ENCODE data around the gene RSRP1.
"Not testable (repeated sequence)": the region's sequence is repeated elsewhere in the genome, so short reads cannot be mapped to it uniquely, and the experiment has no call there.

The RSRP1 gene

DNA sequence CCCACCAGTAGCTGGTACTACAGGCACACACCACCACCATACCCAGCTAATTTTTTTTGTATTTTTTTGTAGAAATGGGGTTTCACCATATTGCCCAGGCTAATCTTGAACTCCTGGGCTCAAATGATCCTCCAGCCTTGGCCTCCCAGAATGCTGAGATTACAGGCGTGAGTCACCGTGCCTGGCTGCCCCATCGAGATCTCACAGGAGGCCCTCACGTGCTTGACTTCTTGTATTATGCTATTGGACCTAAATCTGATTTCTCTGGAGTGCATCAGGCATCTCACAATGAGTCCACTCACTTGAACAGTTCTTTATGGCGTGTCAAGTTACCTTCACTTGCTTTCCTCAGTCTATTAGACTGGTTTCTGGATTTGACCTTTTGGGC lies 9.3 kb upstream of the RSRP1 start:
- DNase-seq: no peak

DNA sequence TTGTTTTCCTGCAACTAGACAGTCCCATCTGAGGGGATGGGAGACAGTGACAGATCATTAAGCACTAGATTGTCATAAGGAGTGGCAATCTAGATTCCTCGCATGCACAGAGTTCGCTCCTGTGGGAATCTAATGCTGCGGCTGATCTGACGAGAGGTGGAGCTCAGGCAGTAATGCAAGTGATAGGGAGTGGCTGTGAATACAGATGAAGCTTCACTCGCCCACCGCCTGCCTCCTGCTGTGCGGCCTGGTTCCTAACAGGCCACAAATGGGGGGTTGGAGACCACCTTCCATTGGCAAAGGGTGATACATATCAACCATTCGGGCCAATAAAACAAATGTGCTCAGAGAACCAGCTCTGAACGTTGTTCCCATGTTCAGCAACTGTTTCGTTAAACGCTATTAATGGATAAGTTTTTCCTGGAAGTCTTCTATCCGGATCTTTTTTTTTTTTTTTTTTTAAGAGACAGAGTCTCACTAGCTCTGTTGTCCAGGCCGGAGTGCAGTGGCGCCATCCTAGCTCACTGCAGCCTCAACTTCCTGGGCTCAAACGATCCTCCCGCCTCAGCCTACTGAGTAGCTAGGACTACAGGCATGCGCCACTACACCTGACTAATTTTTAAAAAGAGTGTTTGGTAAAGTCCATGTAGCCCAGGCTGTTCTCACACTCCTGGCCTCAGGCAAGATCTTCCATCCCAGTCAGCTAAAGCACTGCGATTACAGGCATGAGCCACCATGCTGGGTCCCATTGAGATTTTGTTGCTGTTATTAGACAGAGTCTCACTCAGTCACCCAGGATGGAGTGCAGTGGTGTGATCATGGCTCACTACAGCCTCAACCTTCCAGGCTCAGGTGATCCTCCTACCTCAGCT lies 8.7 kb upstream of the RSRP1 start:
- no peak for DNase-seq

DNA sequence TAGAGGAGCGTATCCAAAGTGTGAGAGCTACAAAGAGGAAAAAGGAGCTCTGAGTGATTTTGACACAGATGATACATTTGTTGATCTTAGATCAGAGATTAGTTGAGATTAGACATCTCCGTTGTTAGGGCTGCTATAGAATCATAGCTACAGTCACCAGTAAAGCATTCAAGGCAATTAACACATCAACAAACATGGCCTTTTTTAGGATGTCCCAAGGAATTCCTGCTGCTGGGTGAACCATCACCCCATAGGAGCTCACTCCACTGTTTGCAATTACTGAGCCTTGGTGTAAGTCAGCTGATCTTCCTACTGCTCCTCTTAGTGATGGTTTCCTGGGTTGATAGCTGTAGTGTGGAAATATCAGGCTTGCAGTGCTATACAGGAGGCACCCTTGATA lies 6.7 kb upstream of the RSRP1 start:
- DNase-seq: peak; percentile 55

GRCh38 chr1:25247829-25248754 lies 838 bp upstream of the RSRP1 start:
- DNase-seq: no peak

DNA sequence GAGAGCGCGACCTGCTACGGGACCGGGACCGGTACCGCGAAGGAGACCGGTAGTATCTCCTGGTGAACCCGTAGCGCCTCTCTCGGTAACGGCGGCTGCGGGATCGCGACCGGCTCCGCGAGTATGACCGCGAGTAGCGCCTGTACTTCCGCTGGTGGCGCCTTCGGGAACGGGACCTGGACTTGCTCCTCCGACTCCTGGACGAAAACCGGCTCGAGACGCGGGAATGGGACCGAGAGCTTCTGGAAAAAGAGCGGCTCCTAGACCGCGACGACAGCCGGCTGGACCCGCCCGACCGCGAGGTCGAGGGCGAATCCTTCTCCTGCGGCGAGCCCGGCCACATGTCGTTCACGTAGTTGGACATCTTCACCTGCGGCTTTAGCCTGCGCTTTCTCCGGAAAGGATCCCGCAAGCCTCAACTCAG lies 642 bp downstream of the RSRP1 start:
- no peak for DNase-seq

DNA sequence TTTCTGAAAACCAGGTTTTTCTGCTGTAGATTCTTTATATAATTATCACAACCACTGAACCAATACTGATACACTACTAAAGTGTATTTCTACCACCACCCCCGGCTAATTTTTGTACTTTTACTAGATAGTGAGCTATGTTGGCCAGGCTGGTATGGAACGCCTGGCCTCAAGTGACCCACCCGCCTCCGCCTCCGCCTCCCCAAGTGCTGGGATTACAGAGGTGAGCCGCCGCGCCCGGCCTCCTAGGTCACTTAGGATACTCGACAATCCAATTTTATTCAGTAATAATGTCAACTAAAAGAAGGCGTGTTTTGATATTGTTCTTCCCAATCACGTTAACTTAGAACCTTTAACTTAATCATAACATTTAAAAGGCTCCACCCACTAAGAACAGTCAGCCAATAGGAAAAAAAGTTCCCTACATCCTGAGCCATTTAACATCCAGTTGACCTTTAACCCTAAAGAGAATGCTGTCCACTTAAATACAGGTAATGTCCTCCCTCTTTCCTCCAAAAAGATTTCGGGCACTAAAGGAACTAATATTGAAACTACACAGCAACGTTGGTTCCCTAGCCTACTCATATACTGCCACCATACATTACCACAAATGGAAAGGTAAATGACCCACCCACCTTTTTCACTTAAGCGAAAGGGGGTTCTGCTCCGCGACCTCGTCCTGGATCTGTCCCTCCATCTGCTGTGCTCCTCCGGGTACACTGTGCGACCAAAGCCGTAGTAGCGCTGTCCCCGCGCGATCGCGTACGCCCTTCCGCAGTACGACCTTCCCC lies 1.2 kb downstream of the RSRP1 start:
- DNase-seq: no peak

DNA sequence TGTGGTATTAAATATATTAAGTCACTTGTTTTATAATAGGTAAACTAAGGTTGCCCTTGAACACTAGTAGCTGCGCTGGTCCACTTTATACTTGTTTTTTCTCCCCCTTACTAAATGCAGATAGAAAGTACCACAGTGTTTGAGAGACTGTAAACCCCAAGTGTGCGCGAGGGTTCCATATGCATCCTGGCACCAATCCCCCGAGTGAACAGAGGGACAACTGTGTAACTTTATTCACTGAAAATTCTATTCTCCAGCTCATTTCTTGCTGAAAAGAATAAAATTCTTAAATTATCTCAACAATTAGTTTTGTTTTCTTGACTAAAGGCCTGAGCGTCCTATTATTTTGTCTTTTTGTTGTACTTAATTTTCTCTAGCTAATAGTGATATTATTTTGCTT lies 1.9 kb downstream of the RSRP1 start:
- DNase-seq: no peak

DNA sequence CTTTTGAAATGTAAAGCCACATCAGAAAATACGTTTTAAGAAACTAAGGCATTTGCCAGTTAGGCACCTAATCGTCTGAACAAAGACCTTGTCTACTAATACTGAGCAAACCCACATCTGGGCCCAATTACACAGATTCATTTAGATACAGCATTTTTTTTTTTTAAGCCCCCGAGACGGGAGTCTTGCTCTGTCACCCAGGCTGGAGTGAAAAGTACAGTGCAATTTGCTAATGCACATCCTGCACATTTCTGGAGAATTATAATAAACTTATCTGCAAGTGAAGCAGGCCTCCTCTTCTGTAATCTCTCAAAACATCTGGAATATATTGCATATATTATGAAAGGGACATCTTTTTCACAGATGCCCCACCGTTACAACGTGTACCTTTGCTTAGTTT lies 3.3 kb downstream of the RSRP1 start:
- DNase-seq: no peak

DNA sequence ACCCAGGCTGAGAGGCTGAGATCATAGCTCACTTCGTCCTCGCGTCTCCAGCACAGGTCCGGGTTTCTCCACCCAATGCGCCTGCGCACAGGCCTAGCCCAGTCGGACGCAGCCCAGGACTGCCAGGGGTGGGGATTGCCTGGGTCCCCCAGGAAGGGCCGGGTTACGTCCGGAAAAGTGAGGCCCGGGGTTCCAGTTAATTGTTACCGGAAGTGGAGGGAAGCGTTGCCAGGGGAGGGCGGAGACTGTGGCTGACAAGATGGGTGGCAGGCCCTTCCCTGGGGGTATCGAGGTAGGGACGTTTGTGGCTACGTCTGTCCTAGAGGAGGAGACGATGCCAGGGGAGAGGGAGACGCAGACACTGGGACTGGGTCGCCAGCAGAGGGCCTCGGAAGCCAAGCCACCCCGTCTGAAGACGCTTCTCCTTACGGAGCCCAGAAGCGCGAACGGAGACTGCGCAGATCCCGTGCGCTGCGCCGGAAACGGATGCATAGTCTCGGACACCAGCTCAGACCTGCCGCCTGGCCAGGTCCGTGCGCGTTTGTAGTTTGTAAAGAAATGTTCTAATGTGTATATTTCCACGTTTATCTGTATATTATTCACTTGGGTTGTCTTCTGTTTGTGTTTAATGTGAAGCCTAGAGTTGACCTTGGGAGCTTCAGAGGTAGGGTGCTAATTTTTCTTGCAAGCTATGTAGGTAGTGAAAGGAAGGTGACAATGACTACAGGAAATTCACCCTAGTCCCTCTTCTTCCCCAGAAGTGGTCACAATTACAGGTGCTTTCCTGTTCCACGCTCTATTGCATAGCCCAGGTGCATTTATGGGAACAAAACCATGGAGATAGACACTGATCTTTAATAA lies 7.3 kb downstream of the RSRP1 start:
- DNase-seq: peak; percentile 84

DNA sequence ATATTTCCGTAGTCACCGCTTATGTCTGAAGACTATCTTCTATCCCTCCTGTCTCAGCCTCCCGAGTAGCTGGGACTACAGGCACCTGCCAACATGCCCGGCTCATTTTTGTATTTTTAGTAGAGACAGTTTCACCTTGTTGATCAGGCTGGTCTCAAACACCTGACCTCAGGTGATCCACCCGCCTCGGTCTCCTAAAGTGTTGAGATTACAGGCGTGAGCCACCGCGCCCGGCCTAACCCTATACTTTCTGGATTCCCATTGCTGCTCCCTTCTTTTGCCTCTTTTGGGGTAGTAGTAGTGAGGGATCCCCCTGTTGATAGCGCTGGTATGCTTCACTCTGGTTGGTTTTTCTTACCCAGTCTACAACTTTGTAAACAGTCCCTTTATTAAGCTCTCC lies 9.2 kb downstream of the RSRP1 start:
- no peak for DNase-seq

DNA sequence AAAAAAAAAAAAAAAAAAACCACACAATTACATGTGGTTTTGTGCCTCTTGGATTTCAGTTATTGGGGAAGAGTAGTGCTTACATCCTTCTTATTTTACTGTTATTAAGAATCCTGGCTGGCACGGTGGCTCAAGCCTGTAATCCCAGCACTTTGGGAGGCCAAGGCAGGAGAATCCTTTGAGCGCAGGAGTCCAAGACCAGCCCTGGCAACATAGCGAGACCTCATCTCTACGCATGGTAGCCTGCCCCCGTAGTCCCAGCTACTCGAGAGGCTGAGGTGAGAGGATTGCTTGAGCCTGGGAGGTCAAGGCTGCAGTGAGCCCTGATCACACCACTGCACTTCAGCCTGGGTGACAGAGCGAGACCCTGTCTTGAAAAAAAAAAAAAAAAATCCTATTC lies 11.0 kb downstream of the RSRP1 start:
- DNase-seq: not testable (repeated sequence)

DNA sequence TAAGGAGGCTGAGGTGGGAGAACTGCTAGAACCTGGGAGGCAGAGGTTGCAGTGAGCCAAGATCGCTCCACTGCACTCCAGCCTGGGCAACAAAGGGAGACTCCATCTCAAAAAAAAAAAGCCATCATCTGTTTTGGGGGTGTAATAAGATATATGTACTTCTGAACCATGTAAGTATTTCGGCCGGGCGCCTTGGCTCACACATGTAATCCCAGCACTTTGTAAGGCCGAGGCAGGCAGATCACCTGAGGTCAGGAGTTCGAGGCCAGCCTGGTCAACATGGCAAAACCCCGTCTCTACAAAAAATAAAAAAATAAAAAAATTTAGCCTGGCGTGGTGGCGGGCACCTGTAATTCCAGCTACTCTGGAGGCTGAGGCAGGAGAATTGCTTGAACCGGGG lies 11.8 kb downstream of the RSRP1 start:
- not testable (repeated sequence) for DNase-seq

GRCh38 chr1:25232866-25233784 lies 14.1 kb downstream of the RSRP1 start:
- peak; percentile 81 for DNase-seq

DNA sequence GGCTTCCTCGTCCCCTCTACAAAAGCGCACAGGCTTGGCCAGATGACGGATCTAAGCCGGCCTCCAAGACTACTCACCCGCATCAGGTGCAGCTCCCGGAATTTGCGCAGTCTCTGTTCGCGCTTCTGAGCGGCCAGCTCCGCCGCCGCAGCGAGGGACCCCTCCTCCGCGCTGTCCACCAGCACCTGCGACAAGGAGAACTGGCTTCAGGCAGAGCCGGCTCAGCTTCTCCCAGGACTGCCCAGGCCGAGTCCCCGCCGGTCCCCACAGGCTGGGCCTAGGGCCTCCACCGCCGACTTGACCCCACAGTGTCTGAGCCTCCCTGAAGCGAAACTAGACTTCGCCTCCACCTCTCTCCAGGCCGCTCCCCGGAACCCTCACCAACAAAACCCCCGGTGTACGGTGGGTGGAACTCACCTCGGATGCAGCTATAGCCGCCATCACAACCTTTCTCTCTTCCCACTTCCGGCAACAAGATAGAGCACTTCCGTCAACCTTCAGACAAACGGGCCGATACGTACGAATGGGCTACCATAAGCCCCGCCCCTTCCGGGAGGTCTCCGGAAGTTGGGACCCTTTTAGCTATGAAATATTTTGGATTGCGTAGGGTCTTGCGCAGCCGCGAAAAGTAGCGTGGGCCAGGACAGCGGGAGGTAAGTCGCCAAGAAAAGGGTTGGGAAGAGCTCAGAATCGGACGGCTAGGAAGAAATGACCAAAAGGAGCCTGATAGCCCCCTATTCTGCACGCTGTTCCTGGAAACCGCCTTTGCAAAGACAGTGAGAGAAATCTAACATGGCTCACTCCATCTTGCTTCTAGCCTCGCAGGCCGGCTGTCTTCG lies 15.0 kb downstream of the RSRP1 start, which contains the start of gene SYF2:
Gene SYF2, minus strand, starts transcription at position 476 of the 839 bp plus-strand sequence. Its CDS starts 35 bp downstream, at position 441.
- DNase-seq: peak; percentile 95

DNA sequence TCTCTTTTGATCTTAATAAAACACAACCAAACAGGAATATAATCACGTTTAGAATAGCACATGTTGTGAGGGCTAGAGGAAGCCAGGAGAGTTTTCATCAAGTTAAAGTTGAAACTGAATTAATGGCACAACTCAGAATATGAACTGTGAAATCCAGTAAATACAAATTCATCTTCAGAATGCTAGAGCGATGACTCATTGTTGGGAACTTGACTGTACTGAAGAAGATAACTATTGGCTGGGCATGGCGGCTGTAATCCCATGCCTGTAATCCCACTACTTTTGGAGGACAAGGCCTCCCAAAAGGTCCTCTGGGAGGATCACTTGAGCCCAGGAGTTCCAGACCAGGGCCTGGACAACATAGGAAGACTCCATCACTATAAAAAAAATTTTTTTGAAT lies 23.8 kb downstream of the RSRP1 start:
- no peak for DNase-seq

DNA sequence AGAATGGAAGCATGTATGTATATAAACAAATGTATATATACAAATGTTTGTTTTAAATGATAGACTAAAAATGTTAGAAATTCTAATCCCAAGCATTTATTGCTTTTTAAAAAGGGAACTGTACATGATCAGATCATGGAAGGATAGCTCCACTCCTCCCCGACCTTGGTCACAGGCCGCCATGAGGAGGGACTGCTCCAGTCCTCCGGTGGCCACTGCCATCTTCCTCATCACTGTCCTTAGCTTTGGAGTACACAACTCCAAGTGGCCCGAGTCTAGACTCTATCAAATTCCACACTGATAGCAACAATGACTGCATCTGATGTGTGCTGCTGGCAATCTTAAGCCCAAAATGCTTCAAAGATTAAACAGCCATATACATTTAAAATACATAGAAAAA lies 24.6 kb downstream of the RSRP1 start:
- no peak for DNase-seq

- no peak for DNase-seq
Observed at GRCh38 chr1:25220666-25221065, 26.6 kb downstream of the RSRP1 start.

DNA sequence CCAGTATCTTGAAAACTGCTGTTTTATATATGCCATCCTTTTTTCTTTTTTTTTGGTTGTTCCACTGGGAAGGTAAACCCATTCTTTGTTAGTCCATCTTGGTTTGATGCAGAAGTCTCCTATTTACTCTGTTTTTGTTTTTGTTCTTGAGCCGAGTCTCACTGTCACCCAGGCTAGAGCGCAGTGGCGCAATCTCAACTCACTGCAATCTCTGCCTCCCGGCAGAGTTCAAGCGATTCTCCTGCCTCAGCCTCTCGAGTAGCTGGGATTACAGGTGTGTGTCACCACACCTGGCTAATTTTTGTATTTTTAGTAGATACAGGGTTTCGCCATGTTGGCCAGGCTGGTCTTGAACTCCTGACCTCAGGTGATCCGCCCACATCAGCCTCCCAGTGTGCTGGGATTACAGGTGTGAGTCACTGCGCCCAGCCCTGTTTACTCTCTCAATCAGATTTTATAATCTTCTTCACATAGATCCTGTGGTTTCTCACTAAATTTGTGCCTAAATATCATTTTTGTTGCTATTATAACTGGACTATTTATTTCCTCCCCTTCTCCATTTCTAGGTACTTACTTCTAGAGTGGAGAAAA lies 27.5 kb downstream of the RSRP1 start:
- no peak for DNase-seq

GRCh38 chr1:25217598-25218232 lies 29.5 kb downstream of the RSRP1 start:
- no peak for DNase-seq
